GM12865 (cell line): ENCODE measurements around the gene CSMD2.
A peak's percentile ranks its signal among the peaks of the same experiment; 100 is the strongest.
"Not testable (repeated sequence)": the region's sequence is repeated elsewhere in the genome, so short reads cannot be mapped to it uniquely, and the experiment has no call there.

ENCODE experiments used
- DNase-seq: peaks from one replicate; pipeline ENCODE4 v3.0.0; 2010; ENCODE audit warnings: low read depth
- H3K4me3 ChIP-seq: 2 replicates; pipeline ENCODE4 v1.5.1; 2011; ENCODE audit warnings: mild to moderate bottlenecking, low read depth, low read length, control low read depth
- TF ChIP-seq, protein P1 (sequence below): IDR thresholded peaks from 2 replicates; pipeline ENCODE4 v1.5.1; 2011; ENCODE audit warnings: low read length, control low read depth, low read depth, inconsistent platforms; ENCODE audit not compliant: insufficient read depth; ENCODE audit errors: missing control alignments

CSMD2 gene

DNA sequence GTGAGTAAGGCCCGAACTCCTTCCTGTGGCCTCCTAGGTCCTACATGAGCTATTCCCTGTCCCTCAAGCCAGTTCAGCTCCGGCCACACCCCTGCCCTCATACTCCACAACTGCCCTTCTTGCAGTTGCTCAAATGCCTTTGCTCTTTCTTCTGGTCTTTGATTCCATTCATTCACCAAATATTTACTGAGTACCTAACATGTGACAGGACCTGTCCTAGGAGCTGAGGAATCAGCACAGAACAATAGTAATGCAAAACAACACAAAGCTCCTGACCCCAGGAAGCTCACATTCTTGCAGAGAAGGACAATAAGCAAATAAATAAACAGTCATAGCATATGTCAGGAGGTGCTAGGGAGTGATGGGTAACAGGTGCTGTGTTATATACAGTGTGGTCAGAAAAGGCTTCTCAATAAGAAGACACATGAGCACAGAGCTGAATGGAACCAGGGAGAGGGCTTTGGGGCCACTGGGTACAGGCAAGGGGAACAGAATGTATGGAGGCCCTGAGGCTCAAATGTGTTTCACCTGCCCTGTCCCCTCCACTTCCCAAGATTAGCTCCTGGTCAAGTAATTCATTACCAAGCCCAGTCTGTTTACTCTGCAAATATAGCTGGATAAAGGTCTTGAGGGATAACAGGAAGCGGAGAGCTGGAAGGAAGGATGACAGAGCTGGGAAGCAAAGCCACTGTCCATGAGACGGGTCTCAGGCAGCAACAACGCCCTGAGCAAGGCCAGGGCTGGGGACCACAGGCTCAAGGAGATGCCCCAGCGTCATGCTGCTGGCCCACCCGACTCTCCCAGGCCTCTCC lies 145.1 kb downstream of the CSMD2 start:
- no peak overlapping the region for H3K4me3 ChIP-seq
- TF ChIP-seq, protein P1, sequence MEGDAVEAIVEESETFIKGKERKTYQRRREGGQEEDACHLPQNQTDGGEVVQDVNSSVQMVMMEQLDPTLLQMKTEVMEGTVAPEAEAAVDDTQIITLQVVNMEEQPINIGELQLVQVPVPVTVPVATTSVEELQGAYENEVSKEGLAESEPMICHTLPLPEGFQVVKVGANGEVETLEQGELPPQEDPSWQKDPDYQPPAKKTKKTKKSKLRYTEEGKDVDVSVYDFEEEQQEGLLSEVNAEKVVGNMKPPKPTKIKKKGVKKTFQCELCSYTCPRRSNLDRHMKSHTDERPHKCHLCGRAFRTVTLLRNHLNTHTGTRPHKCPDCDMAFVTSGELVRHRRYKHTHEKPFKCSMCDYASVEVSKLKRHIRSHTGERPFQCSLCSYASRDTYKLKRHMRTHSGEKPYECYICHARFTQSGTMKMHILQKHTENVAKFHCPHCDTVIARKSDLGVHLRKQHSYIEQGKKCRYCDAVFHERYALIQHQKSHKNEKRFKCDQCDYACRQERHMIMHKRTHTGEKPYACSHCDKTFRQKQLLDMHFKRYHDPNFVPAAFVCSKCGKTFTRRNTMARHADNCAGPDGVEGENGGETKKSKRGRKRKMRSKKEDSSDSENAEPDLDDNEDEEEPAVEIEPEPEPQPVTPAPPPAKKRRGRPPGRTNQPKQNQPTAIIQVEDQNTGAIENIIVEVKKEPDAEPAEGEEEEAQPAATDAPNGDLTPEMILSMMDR = no peak
- no peak for DNase-seq

DNA sequence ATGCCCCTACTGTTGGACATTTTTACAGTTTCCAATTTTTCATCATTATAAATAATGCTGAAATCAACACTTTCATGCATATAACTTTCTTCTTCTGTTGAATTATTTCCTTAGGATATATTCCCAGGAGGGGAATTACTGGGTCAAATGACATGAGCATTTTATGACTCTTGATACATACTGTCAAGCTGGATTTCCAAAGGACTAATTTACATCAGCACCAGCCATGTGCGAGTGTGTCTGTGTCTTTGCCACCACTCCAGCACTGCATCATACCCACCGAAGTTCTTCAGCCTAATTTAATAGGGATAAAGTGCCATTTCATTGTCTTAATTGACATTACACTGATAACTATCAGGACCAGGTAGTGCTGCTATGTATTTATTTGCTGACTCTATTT lies 146.7 kb downstream of the CSMD2 start:
- TF ChIP-seq, protein P1 = no peak
- DNase-seq = no peak
- no peak overlapping the region for H3K4me3 ChIP-seq

DNA sequence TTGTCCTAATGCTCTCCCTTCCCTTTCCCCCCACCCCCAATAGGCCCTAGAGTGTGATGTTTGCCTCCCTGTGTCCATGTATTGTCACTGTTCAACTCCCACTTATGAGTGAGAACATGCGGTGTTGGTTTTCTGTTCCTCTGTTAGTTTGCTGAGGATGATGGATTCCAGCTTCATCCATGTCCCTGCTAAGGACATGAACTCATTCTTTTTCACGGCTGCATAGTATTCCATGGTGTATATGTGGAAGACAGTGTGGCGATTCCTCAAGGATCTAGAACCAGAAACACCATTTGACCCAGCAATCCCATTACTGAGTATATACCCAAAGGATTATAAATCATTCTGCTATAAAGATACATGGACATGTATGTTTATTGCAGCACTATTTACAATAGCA lies 148.7 kb downstream of the CSMD2 start:
- H3K4me3 ChIP-seq, DNase-seq: not testable (repeated sequence)

DNA sequence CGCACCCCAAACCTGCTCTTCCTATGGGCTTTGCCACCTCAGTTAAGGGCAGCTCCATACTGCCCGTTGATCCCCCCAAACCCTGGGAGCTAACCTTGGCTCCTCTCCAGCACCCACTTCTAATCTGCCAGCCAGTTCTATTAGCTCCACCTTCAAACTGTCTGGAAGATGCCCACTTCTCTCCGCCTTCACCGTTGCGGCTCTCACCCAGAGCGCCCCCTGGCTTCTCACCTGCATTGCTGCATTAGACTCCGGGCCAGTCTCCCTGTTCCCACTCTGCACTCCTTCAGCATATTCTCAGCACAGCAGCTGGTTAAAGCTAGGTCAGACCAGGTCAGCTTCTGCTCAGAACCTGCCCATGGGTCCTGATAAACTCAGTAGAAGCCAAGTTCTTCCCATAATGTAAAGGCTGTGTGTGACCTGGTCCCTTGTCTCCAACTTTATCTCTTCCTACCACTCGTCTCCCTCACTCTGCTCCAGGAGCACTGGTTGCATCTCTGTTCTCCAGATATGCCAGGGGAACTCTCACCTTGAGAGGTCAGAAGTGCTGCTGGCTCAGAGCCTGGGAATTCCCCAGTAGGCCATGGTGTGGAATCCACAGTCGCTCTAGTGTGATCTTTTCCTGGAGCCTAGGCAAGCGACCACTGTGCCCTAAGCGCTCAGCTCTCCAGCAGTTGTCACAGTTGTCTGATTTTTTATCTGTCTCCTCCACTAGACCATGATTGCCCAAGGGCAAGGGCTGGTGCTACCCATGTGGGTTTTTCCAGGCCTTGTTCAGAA lies 150.9 kb downstream of the CSMD2 start:
- no peak overlapping the region for H3K4me3 ChIP-seq
- DNase-seq = peak; percentile 29
- TF ChIP-seq, protein P1 = peak; percentile 64

DNA sequence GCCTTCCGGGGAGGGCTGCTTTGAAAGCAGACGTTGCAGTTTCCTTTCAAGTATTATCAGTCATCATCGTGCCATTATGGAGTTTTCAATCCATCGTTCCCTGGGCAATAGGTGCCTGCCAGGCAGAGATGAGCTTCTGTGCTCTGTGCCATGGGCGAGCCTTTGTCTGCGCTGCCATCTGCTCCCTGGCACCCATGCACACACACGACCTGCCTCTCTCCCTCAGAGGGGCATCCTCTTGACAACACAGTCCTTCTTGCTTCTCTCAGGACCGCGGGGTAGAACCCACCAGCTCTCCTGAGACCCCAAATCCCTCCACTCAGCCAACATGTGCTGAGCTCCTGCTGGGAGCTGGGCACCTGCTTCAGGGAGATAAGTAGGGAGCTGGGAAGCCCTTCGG lies 151.9 kb downstream of the CSMD2 start:
- TF ChIP-seq, protein P1 = no peak
- DNase-seq = no peak
- no peak overlapping the region for H3K4me3 ChIP-seq

DNA sequence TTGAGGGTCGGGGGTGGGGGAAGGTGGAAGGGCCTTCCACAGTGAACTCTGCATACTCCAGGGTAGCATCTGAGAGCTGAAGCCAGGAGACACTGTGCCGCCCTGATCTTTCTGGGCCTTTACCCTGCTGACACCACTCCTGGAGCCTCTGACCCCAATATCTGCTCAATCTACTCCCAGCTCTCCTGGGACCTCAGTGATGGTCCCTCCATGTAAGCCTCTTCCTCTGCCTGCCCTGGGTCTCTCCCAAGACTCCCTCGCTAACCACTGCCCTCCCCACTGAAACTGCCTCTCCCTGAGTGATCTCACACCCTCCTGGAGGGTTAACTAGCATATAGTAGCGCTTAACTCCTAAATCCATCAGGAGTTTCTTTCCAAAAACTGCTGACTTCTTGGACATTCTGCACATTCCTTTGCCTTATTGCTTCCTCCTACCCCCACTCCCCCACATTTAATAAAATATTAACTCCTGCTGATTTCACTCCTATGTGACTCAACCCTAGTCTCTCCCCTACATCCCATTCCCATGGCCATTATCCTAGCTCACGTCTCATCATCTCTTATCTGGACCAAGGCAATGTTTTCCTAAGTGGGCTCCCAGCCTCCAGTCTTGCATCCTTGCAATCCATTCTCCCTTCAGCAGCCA lies 155.6 kb downstream of the CSMD2 start:
- no peak overlapping the region for H3K4me3 ChIP-seq
- DNase-seq = no peak
- TF ChIP-seq, protein P1 = no peak

DNA sequence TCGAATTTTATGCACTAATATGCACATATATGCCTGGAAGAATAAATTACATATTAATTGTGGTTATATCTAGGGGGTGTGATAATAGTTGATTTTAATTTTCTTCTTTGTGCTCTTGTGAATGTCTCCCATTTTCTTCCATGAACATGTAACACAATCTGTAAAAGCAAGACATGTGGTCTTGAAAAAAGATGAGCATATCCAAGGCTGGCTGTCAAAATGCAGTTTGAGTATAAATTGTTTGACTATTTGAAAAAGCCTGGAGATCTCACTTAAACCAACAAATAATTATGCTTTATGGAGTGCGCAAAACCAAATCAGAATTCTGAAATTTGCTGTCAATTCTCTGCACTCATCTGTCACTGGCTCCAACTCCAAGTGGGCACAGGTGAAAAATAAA lies 157.3 kb downstream of the CSMD2 start:
- DNase-seq = no peak
- TF ChIP-seq, protein P1 = no peak
- H3K4me3 ChIP-seq = no peak overlapping the region
